Measurements from ENCODE around the gene ICE2. TPM values are rescaled to one million over a fixed set of nuclear protein-coding genes. Genes with fewer than 3 reads are reported as not detected.
A peak's percentile ranks its signal among the peaks of the same experiment; 100 is the strongest.

The ICE2 gene
- total and polyA plus RNA-seq, 2 of the 4 experiments (the other 2 are of a cell fraction), result 14.7 to 21.1 TPM

GRCh38 chr15:60478566-60479360 is at the start of gene ICE2 (continued):
- TF ChIP-seq MXI1 (IDR thresholded peaks at IDR 0.05; ENCODE audit: borderline replicate concordance, low read depth, low read length) (peak; percentile 73; the same call in 1 of the 2 replicates), MAZ (IDR thresholded peaks at IDR 0.05; ENCODE audit: borderline replicate concordance, low read depth, low read length) (peak; percentile 76), RAD21 (IDR thresholded peaks at IDR 0.05; ENCODE audit: low read length) (no peak)

DNA sequence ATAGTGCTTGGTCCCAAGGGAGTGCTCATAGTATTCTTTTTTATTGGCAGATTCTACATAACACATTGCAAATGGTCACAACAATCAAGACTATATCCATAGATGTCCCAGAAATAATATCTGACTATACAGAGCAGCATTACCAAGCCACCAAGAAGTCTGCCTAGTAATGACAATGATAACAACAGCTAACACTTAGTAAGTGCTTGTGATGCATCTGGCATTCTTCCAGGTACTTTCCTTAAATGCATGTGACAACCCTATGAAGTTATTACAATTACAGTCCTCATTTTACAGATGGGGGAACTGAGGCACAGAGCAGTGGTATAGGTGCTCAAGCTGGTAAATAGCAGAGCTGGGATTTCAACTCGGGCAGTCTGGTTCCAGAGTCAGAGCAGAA is 49.6 kb upstream of the ICE2 start:
- H3K18ac ChIP-seq (ENCODE audit: low read depth, low read length), result no peak overlapping the region
- H3K9me3 ChIP-seq (ENCODE audit: control insufficient read depth, insufficient read depth, low read length), result no peaks in the 10 kb centered on the region
- ChIA-PET CTCF (interaction anchor here (0.6 kb wide), 1 partner anchor 542 kb away, joined by 3 read pairs; no protein-coding TSS in a partner anchor), POLR2A (ENCODE audit: unreplicated experiment) (no interaction called here)
- H3K14ac ChIP-seq (replicated peaks; ENCODE audit: low read depth, low read length), result no peak overlapping the region
- no peak overlapping the region for H4K91ac ChIP-seq (ENCODE audit: insufficient read depth, low read depth, low read length)
- H3K4me2 ChIP-seq (ENCODE audit: low read depth, low read length), result no peak overlapping the region
- no peak overlapping the region for H3K4ac ChIP-seq (ENCODE audit: low read depth, low read length)
- intact Hi-C loops (cut with micrococcal nuclease), result no loop called here
- no peak overlapping the region for H3K56ac ChIP-seq (ENCODE audit: extremely low read depth, insufficient read depth, low read length)
- no peak overlapping the region for H2AK9ac ChIP-seq (replicated peaks; ENCODE audit: low read depth, low read length, poor library complexity)
- no peak overlapping the region for H2BK20ac ChIP-seq (ENCODE audit: low read depth, low read length)
- BruUV-seq (replicated peaks), result no TSS peak
- peaks cover 2% of the 10 kb centered on the region; the same call in 1 of the 2 replicates for H3K4me1 ChIP-seq (ENCODE audit: control insufficient read depth, insufficient read depth, low read length)
- H2AK5ac ChIP-seq (ENCODE audit: low read depth, low read length), result no peak overlapping the region
- no peak overlapping the region for H3K9ac ChIP-seq (ENCODE audit: low read depth, low read length)
- no peak overlapping the region for H3K4me3 ChIP-seq (ENCODE audit: insufficient read depth, low read depth, low read length)
- no peak overlapping the region for H4K5ac ChIP-seq (ENCODE audit: low read depth, low read length)
- H2BK120ac ChIP-seq (ENCODE audit: low read depth, low read length), result no peak overlapping the region
- DNase-seq (peak; percentile 61), ATAC-seq (ENCODE audit: low read depth) (no peak)
- no peak overlapping the region for H2BK15ac ChIP-seq (ENCODE audit: low read depth, low read length)
- in situ Hi-C loops (cut with MboI; ENCODE audit: low sequenced_read_pairs), result no loop called here
- H4K20me1 ChIP-seq (ENCODE audit: insufficient read depth, low read length), result no peaks in the 10 kb centered on the region; the same call in 1 of the 2 replicates
- H4K8ac ChIP-seq (ENCODE audit: low read depth in 2 of 2, low read length in 2 of 2), result no peak overlapping the region
- H3K23ac ChIP-seq (ENCODE audit: low read depth, low read length), result no peak overlapping the region
- peaks cover 5% of the 10 kb centered on the region for H3K36me3 ChIP-seq (ENCODE audit: control insufficient read depth, insufficient read depth, low read length)
- peaks cover 13 to 17% of the 10 kb centered on the region in 2 experiments; a peak in 2 of 4 replicates for H3K79me1 ChIP-seq (ENCODE audit: low read depth in 1 of 2, low read length in 2 of 2)
- H3K9me1 ChIP-seq (ENCODE audit: insufficient read depth, low read length), result peaks cover 5% of the 10 kb centered on the region
- dilution Hi-C loops (cut with HindIII; ENCODE audit: low sequenced_read_pairs, unreplicated experiment), result no loop called here
- H3K27me3 ChIP-seq (ENCODE audit: control insufficient read depth, insufficient read depth, low read length), result no peaks in the 10 kb centered on the region
- 86% methylated on average over 1 of the region's 1 CpG; no CpG with 5 or more reads in 1 of the 2 experiments for WGBS, 2 experiments (ENCODE audit: extremely low coverage in 2 of 2, insufficient read length in 1 of 2)
- H3K27ac ChIP-seq (ENCODE audit: insufficient read depth, low read length), result no peak overlapping the region
- H2AFZ ChIP-seq (replicated peaks; ENCODE audit: low read length, poor library complexity), result no peak overlapping the region
- no peak overlapping the region for H2BK5ac ChIP-seq (ENCODE audit: low read depth, low read length, poor library complexity, severe bottlenecking)
- TF ChIP-seq RCOR1 (IDR thresholded peaks at IDR 0.05; ENCODE audit: insufficient replicate concordance, low read length) (no peak), MAZ (IDR thresholded peaks at IDR 0.05; ENCODE audit: borderline replicate concordance, low read depth, low read length) (no peak), RAD21 (IDR thresholded peaks at IDR 0.05; ENCODE audit: low read length) (no peak), MXI1 (IDR thresholded peaks at IDR 0.05; ENCODE audit: borderline replicate concordance, low read depth, low read length) (no peak), POLR2A (IDR thresholded peaks at IDR 0.05; ENCODE audit: low read depth, low read length) (no peak), FOS (IDR thresholded peaks at IDR 0.05; ENCODE audit: low read depth, low read length) (no peak), RFX5 (IDR thresholded peaks at IDR 0.05; ENCODE audit: low read depth, low read length) (no peak), CTCF (conservative IDR thresholded peaks at IDR 0.05; ENCODE audit: low read depth, low read length) (no peak), SMC3 (IDR thresholded peaks at IDR 0.05; ENCODE audit: low read depth, low read length) (no peak)
- TF ChIP-seq, protein P1, sequence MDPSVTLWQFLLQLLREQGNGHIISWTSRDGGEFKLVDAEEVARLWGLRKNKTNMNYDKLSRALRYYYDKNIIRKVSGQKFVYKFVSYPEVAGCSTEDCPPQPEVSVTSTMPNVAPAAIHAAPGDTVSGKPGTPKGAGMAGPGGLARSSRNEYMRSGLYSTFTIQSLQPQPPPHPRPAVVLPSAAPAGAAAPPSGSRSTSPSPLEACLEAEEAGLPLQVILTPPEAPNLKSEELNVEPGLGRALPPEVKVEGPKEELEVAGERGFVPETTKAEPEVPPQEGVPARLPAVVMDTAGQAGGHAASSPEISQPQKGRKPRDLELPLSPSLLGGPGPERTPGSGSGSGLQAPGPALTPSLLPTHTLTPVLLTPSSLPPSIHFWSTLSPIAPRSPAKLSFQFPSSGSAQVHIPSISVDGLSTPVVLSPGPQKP (IDR thresholded peaks at IDR 0.05; ENCODE audit: borderline replicate concordance, low read depth, low read length), result no peak
- TF ChIP-seq, protein P2, sequence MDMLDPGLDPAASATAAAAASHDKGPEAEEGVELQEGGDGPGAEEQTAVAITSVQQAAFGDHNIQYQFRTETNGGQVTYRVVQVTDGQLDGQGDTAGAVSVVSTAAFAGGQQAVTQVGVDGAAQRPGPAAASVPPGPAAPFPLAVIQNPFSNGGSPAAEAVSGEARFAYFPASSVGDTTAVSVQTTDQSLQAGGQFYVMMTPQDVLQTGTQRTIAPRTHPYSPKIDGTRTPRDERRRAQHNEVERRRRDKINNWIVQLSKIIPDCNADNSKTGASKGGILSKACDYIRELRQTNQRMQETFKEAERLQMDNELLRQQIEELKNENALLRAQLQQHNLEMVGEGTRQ (IDR thresholded peaks at IDR 0.05; ENCODE audit: low read depth, low read length), result no peak

Measured in IMR-90 (cell line).